Mesothelial cell of epicardium (in vitro differentiated cells): ENCODE measurements around the gene NFASC. TPM values are rescaled to one million over a fixed set of nuclear protein-coding genes. Genes with fewer than 3 reads are reported as not detected.

Experiments
- DNase-seq, 2 experiments: peaks; one replicate each; pipeline ENCODE4 v3.0.0; 2021; ENCODE audit warnings: low spot score in 2 of 2; ENCODE audit not compliant: unreplicated experiment in 2 of 2
- H3K27ac Mint-ChIP-seq: 2 replicates; pipeline ENCODE4 v1.8.0; 2021; ENCODE audit warnings: mixed read lengths
- H3K27me3 Mint-ChIP-seq: 2 replicates; pipeline ENCODE4 v1.8.0; 2021; ENCODE audit warnings: low read depth, mixed read lengths
- H3K36me3 Mint-ChIP-seq: 2 replicates; pipeline ENCODE4 v1.8.0; 2021; ENCODE audit warnings: mixed read lengths
- H3K4me1 Mint-ChIP-seq: 2 replicates; pipeline ENCODE4 v1.8.0; 2021; ENCODE audit warnings: mixed read lengths
- H3K4me3 Mint-ChIP-seq: 2 replicates; pipeline ENCODE4 v1.8.0; 2021; ENCODE audit warnings: mild to moderate bottlenecking, moderate library complexity, mixed read lengths
- H3K9me3 Mint-ChIP-seq: 2 replicates; pipeline ENCODE4 v1.8.0; 2021; ENCODE audit warnings: mixed read lengths
- total RNA-seq: library from RNA; stranded (reverse); gene quantifications from 3 replicates; pipeline ENCODE4 v1.2.1, GENCODE V29; 2021
- TF ChIP-seq, protein P1 (sequence below): fragments of 200-600 bp; sonication (generic); IDR thresholded peaks from one replicate; pipeline ENCODE4 v1.5.0; 2021; ENCODE audit warnings: antibody characterized with exemption; ENCODE audit not compliant: unreplicated experiment

The NFASC gene
- total RNA-seq, 1 donor from 2014 or later = 0.72 TPM

DNA sequence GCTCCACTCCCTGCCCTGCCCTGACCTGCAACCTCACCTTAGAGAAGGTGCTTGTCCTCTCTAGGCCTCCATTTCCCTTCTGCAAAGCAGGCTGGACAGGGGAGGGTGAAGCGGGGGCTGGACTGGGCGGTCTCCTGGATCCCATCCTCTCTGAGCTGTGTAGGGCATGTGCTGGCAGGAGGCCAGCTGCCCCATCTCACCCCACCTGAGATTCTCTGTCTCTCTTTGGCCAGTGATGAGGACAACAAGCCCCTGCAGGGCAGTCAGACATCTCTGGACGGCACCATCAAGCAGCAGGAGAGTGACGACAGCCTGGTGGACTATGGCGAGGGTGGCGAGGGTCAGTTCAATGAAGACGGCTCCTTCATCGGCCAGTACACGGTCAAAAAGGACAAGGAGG, 145.4 kb downstream of the NFASC start:
- DNase-seq = no peak
- H3K27ac Mint-ChIP-seq = no peak overlapping the region
- H3K36me3 Mint-ChIP-seq = no peaks in the 10 kb centered on the region
- H3K27me3 Mint-ChIP-seq = peaks cover 27% of the 10 kb centered on the region
- no peaks in the 10 kb centered on the region for H3K9me3 Mint-ChIP-seq
- no peak overlapping the region for H3K4me3 Mint-ChIP-seq
- TF ChIP-seq, protein P1, sequence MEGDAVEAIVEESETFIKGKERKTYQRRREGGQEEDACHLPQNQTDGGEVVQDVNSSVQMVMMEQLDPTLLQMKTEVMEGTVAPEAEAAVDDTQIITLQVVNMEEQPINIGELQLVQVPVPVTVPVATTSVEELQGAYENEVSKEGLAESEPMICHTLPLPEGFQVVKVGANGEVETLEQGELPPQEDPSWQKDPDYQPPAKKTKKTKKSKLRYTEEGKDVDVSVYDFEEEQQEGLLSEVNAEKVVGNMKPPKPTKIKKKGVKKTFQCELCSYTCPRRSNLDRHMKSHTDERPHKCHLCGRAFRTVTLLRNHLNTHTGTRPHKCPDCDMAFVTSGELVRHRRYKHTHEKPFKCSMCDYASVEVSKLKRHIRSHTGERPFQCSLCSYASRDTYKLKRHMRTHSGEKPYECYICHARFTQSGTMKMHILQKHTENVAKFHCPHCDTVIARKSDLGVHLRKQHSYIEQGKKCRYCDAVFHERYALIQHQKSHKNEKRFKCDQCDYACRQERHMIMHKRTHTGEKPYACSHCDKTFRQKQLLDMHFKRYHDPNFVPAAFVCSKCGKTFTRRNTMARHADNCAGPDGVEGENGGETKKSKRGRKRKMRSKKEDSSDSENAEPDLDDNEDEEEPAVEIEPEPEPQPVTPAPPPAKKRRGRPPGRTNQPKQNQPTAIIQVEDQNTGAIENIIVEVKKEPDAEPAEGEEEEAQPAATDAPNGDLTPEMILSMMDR = no peak
- H3K4me1 Mint-ChIP-seq = peaks cover 28% of the 10 kb centered on the region

- Mint-ChIP-seq H3K27me3 (peaks cover 28% of the 10 kb centered on the region), H3K4me3 (no peak overlapping the region), H3K4me1 (peaks cover 28% of the 10 kb centered on the region), H3K27ac (no peak overlapping the region), H3K36me3 (no peaks in the 10 kb centered on the region), H3K9me3 (no peaks in the 10 kb centered on the region)
- TF ChIP-seq, protein P1 = no peak
- no peak for DNase-seq
These were observed 145.9 kb downstream of the NFASC start for GRCh38 chr1:205016584-205016983.

- DNase-seq = no peak
- H3K27ac Mint-ChIP-seq = no peak overlapping the region
- H3K27me3 Mint-ChIP-seq = peaks cover 31% of the 10 kb centered on the region
- TF ChIP-seq, protein P1 = no peak
- peaks cover 27% of the 10 kb centered on the region for H3K4me1 Mint-ChIP-seq
- no peaks in the 10 kb centered on the region for H3K9me3 Mint-ChIP-seq
- H3K36me3 Mint-ChIP-seq = no peaks in the 10 kb centered on the region
- H3K4me3 Mint-ChIP-seq = no peak overlapping the region
These were observed 146.3 kb downstream of the NFASC start for GRCh38 chr1:205017001-205017400.

GRCh38 chr1:205017766-205018165, 147.1 kb downstream of the NFASC start:
- no peaks in the 10 kb centered on the region for H3K36me3 Mint-ChIP-seq
- H3K4me3 Mint-ChIP-seq = no peak overlapping the region
- H3K9me3 Mint-ChIP-seq = no peaks in the 10 kb centered on the region
- no peak for DNase-seq
- no peak overlapping the region for H3K27ac Mint-ChIP-seq
- TF ChIP-seq, protein P1 = no peak
- H3K27me3 Mint-ChIP-seq = peaks cover 33% of the 10 kb centered on the region
- peaks cover 22% of the 10 kb centered on the region for H3K4me1 Mint-ChIP-seq

GRCh38 chr1:205018381-205018780, 147.7 kb downstream of the NFASC start:
- H3K27me3 Mint-ChIP-seq = peaks cover 36% of the 10 kb centered on the region

More at GRCh38 chr1:205018381-205018780, 147.7 kb downstream of the NFASC start:
- no peak overlapping the region for H3K4me3 Mint-ChIP-seq
- H3K27ac Mint-ChIP-seq = no peak overlapping the region
- TF ChIP-seq, protein P1 = no peak
- peaks cover 16% of the 10 kb centered on the region for H3K4me1 Mint-ChIP-seq
- no peaks in the 10 kb centered on the region for H3K9me3 Mint-ChIP-seq
- H3K36me3 Mint-ChIP-seq = no peaks in the 10 kb centered on the region
- no peak for DNase-seq
